Astrocyte (in vitro differentiated cells and primary cell): ENCODE data around the gene TLE2. TPM values are rescaled to one million over a fixed set of nuclear protein-coding genes. Genes with fewer than 3 reads are reported as not detected.

ENCODE experiments used
- DNase-seq: peaks from one replicate; pipeline ENCODE4 v3.0.0-alpha.2; 2010; ENCODE audit warnings: low read depth
- FAIRE-seq: peaks from 2 replicates; lab custom pipeline; 2011; peaks lifted over from hg19 to GRCh38; lab: Jason Lieb, UNC
- H2AFZ ChIP-seq: 2 replicates; pipeline ENCODE4 v1.6.0; 2012; ENCODE audit warnings: low read depth, low read length, inconsistent platforms
- H3K27ac ChIP-seq: 2 replicates; pipeline ENCODE4 v1.5.1; 2011; ENCODE audit warnings: low read depth, low read length, inconsistent platforms
- H3K27me3 ChIP-seq: 2 replicates; pipeline ENCODE4 v1.6.0; 2011; ENCODE audit warnings: low read length, inconsistent platforms; ENCODE audit not compliant: insufficient read depth
- H3K36me3 ChIP-seq: 2 replicates; pipeline ENCODE4 v1.5.1; 2011; ENCODE audit warnings: low read length, inconsistent platforms; ENCODE audit not compliant: insufficient read depth
- H3K4me1 ChIP-seq: 2 replicates; pipeline ENCODE4 v1.5.1; 2011; ENCODE audit warnings: low read length, inconsistent platforms; ENCODE audit not compliant: insufficient read depth
- H3K4me2 ChIP-seq: 2 replicates; pipeline ENCODE4 v1.6.0; 2012; ENCODE audit warnings: low read length, inconsistent platforms
- H3K4me3 ChIP-seq: 2 replicates; pipeline ENCODE4 v1.5.1; 2011; ENCODE audit warnings: low read depth, mild to moderate bottlenecking, low read length, inconsistent platforms; ENCODE audit not compliant: insufficient read depth
- H3K79me2 ChIP-seq: 2 replicates; pipeline ENCODE4 v1.6.0; 2012; ENCODE audit warnings: mild to moderate bottlenecking, low read length, inconsistent platforms; ENCODE audit not compliant: insufficient read depth
- H3K9ac ChIP-seq: 2 replicates; pipeline ENCODE4 v1.6.0; 2012; ENCODE audit warnings: mild to moderate bottlenecking, low read length, inconsistent platforms
- H3K9me3 ChIP-seq: 2 replicates; pipeline ENCODE4 v1.5.1; 2012; ENCODE audit warnings: low read depth, mild to moderate bottlenecking, low read length, inconsistent platforms; ENCODE audit not compliant: insufficient read depth
- H4K20me1 ChIP-seq: 2 replicates; pipeline ENCODE4 v1.6.0; 2012; ENCODE audit warnings: low read length, inconsistent platforms; ENCODE audit not compliant: insufficient read depth
- H3K27ac Mint-ChIP-seq: one replicate; pipeline ENCODE4 v1.8.0; 2021; ENCODE audit warnings: mild to moderate bottlenecking, mixed read lengths; ENCODE audit not compliant: unreplicated experiment
- H3K27me3 Mint-ChIP-seq: one replicate; pipeline ENCODE4 v1.8.0; 2021; ENCODE audit warnings: low read depth, mixed read lengths; ENCODE audit not compliant: unreplicated experiment
- H3K36me3 Mint-ChIP-seq: one replicate; pipeline ENCODE4 v1.8.0; 2021; ENCODE audit warnings: low read depth, mixed read lengths; ENCODE audit not compliant: unreplicated experiment
- H3K4me1 Mint-ChIP-seq: one replicate; pipeline ENCODE4 v1.8.0; 2021; ENCODE audit warnings: low read depth, mixed read lengths; ENCODE audit not compliant: unreplicated experiment
- H3K4me3 Mint-ChIP-seq: one replicate; pipeline ENCODE4 v1.8.0; 2021; ENCODE audit warnings: mild to moderate bottlenecking, moderate library complexity, mixed read lengths; ENCODE audit not compliant: unreplicated experiment
- H3K9me3 Mint-ChIP-seq: one replicate; pipeline ENCODE4 v1.8.0; 2021; ENCODE audit warnings: mild to moderate bottlenecking, mixed read lengths; ENCODE audit not compliant: unreplicated experiment
- EZH2 ChIP-seq: IDR thresholded peaks from 2 replicates; pipeline ENCODE4 v1.6.1; 2012; ENCODE audit warnings: mild to moderate bottlenecking, low read length, inconsistent platforms; ENCODE audit not compliant: insufficient read depth
- total RNA-seq: library from RNA; stranded (reverse); gene quantifications from 2 replicates; pipeline ENCODE4 v1.2.1, GENCODE V29; 2021
- TF ChIP-seq, protein P1 (sequence below): IDR thresholded peaks from 2 replicates; pipeline ENCODE4 v1.5.1; 2011; ENCODE audit warnings: low read depth, mild to moderate bottlenecking, inconsistent platforms, low read length, moderate library complexity; ENCODE audit not compliant: insufficient read depth

The TLE2 gene
- total RNA-seq, 1 donor from 2014 or later, result 0.79 TPM

DNA sequence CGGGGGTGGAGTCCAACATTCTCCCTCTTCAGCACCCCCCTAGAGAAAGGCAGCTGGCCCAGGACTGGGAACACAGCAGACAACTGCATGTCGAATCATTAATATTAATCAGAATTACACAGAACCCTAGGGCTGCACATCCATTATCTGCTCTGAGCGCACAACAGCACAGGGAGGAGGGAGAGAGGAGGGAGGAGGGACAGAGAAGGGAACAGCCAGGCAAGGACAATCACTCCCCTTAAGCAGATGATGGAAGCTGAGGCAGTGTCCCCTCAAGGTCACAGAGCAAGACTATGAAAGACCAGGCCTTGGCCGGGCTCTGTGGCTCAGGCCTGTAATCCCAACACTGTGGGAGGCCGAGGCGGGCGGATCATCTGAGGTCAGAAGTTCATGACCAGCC is 26.0 kb downstream of the TLE2 start:
- no peak for FAIRE-seq
- H3K9ac ChIP-seq, result no peak overlapping the region

DNA sequence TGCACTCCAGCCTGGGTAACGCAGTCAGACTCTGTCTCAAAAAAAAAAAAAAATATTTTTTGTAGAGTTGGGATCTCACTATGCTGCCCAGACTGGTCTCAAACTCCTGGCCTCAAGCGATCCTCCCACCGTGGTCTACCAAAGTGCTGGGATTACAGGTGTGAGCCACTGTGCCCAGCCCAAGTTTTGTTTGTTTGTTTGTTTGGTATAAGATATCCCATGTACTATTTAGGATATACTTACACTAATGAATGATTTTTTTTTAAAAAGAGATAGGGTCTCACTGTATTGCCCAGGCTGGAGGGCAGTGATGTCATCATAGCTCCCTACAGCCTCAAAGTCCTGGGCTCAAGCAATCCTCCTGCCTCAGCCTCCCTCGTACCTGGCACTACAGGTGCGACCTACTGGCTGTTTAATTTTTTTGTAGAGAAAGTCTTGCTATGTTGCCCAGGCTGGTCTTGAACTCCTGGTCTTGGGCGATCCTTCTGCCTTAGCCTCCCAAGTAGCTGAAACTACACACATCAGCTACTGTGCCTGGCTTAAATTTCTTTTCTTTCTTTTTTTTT is 27.8 kb downstream of the TLE2 start:
- Histone ChIP-seq H3K27ac (no peak overlapping the region), H3K9ac (no peak overlapping the region), H3K27me3 (peaks cover 3% of the 10 kb centered on the region), H3K4me2 (no peak overlapping the region), H3K79me2 (no peaks in the 10 kb centered on the region), H3K9me3 (no peaks in the 10 kb centered on the region), H4K20me1 (no peaks in the 10 kb centered on the region), H3K4me1 (no peaks in the 10 kb centered on the region), H3K36me3 (no peaks in the 10 kb centered on the region), H3K4me3 (no peak overlapping the region), H2AFZ (no peak overlapping the region)
- TF ChIP-seq, protein P1, sequence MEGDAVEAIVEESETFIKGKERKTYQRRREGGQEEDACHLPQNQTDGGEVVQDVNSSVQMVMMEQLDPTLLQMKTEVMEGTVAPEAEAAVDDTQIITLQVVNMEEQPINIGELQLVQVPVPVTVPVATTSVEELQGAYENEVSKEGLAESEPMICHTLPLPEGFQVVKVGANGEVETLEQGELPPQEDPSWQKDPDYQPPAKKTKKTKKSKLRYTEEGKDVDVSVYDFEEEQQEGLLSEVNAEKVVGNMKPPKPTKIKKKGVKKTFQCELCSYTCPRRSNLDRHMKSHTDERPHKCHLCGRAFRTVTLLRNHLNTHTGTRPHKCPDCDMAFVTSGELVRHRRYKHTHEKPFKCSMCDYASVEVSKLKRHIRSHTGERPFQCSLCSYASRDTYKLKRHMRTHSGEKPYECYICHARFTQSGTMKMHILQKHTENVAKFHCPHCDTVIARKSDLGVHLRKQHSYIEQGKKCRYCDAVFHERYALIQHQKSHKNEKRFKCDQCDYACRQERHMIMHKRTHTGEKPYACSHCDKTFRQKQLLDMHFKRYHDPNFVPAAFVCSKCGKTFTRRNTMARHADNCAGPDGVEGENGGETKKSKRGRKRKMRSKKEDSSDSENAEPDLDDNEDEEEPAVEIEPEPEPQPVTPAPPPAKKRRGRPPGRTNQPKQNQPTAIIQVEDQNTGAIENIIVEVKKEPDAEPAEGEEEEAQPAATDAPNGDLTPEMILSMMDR, result no peak
- no peak for TF ChIP-seq EZH2
- Mint-ChIP-seq H3K4me1 (no peaks in the 10 kb centered on the region), H3K9me3 (no peaks in the 10 kb centered on the region), H3K36me3 (peaks cover 2% of the 10 kb centered on the region), H3K27ac (no peak overlapping the region), H3K27me3 (peaks cover 53% of the 10 kb centered on the region), H3K4me3 (no peak overlapping the region)
- no peak for DNase-seq
- FAIRE-seq, result no peak

More for the DNA sequence above, 26.0 kb downstream of the TLE2 start:
- Mint-ChIP-seq H3K4me3 (no peak overlapping the region), H3K4me1 (no peaks in the 10 kb centered on the region), H3K27me3 (peaks cover 41% of the 10 kb centered on the region), H3K27ac (no peak overlapping the region), H3K36me3 (no peaks in the 10 kb centered on the region), H3K9me3 (no peaks in the 10 kb centered on the region)
- H3K36me3 ChIP-seq, result no peaks in the 10 kb centered on the region
- H3K27ac ChIP-seq, result no peak overlapping the region
- no peaks in the 10 kb centered on the region for H3K9me3 ChIP-seq
- no peak for DNase-seq
- H3K27me3 ChIP-seq, result peaks cover 3% of the 10 kb centered on the region
- H2AFZ ChIP-seq, result no peak overlapping the region
- H3K4me3 ChIP-seq, result no peak overlapping the region
- H3K4me1 ChIP-seq, result no peaks in the 10 kb centered on the region
- H3K79me2 ChIP-seq, result no peaks in the 10 kb centered on the region
- no peak for TF ChIP-seq EZH2
- TF ChIP-seq, protein P1, result no peak
- H3K4me2 ChIP-seq, result no peak overlapping the region
- no peaks in the 10 kb centered on the region for H4K20me1 ChIP-seq

DNA sequence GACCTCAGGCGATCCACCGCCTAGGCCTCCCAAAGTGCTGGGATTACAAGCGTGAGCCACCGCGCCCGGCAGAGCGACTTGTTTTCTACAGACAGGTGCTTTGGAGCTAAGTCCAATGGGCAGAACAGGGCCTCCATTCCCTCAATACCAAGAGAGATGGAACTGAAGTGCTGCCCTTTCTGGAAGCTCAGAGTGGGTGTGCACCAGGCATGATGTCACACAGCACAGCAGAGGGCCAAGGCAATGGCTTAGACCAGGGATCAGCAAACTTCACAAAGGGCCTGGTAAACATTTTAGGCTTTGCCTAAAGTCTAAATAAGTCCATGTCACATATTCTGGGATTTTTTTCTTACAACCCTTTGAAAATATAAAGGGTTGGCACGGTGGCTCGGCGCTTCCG is 30.4 kb downstream of the TLE2 start:
- no peak for FAIRE-seq
- Mint-ChIP-seq H3K9me3 (peaks cover 3% of the 10 kb centered on the region), H3K27me3 (peaks cover 41% of the 10 kb centered on the region), H3K4me3 (no peak overlapping the region), H3K36me3 (peaks cover 2% of the 10 kb centered on the region), H3K27ac (no peak overlapping the region), H3K4me1 (no peaks in the 10 kb centered on the region)
- H4K20me1 ChIP-seq, result no peaks in the 10 kb centered on the region
- no peak overlapping the region for H3K4me2 ChIP-seq
- H3K9ac ChIP-seq, result no peak overlapping the region
- H3K79me2 ChIP-seq, result no peaks in the 10 kb centered on the region
- H3K4me3 ChIP-seq, result no peak overlapping the region
- H2AFZ ChIP-seq, result no peak overlapping the region
- H3K9me3 ChIP-seq, result no peaks in the 10 kb centered on the region
- H3K36me3 ChIP-seq, result no peaks in the 10 kb centered on the region
- H3K4me1 ChIP-seq, result no peaks in the 10 kb centered on the region
- H3K27ac ChIP-seq, result no peak overlapping the region
- DNase-seq, result no peak
- no peak for TF ChIP-seq EZH2
- TF ChIP-seq, protein P1, result no peak
- H3K27me3 ChIP-seq, result no peaks in the 10 kb centered on the region
